ENCODE measurements around the gene LAD1.

GRCh38 chr1:201389051-201389450, 10.1 kb downstream of the LAD1 start:
- TF ChIP-seq CTCF (IDR thresholded peaks at IDR 0.05; ENCODE audit: low read depth, low read length, poor library complexity, severe bottlenecking) (no peak), EZH2phosphoT487 (IDR thresholded peaks at IDR 0.05; ENCODE audit: borderline replicate concordance, low read length) (no peak)

Measured in DOHH2 (cell line).